Measurements from ENCODE around the gene MEFV. TPM values are rescaled to one million over a fixed set of nuclear protein-coding genes. Genes with fewer than 3 reads are reported as not detected.
A peak's percentile ranks its signal among the peaks of the same experiment; 100 is the strongest.

The MEFV gene
- total and polyA plus RNA-seq, 2 of the 13 experiments (the other 11 are each of a cell fraction or from before 2014, with no cell fraction given) = 0.22 TPM; not detected in 1

GRCh38 chr16:3295209-3295608, 38.8 kb upstream of the MEFV start:
- TF ChIP-seq AGO2 (optimal IDR thresholded peaks at IDR 0.05; ENCODE audit: low read depth, low read length) = peak; percentile 80
- TF ChIP-seq RBFOX2 (IDR thresholded peaks at IDR 0.05; ENCODE audit: low read depth, low read length) = peak; percentile 33; the same call in 1 of the 2 replicates
- no peak for TF ChIP-seq KLF6 (CRISPR knock-in tag; IDR thresholded peaks at IDR 0.05)
- H3K27me3 ChIP-seq (ENCODE audit: control insufficient read depth in 1 of 2, insufficient read depth in 2 of 2, low read length in 2 of 2) = no peaks in the 10 kb centered on the region
- no peaks in the 10 kb centered on the region for H4K20me1 ChIP-seq (ENCODE audit: insufficient read depth, low read length)
- FAIRE-seq (no peak), DNase-seq (ENCODE audit: low spot score) (no peak), ATAC-seq (peak; percentile 31; the same call in 2 of the 3 replicates)
- peaks cover 19% of the 10 kb centered on the region for H3K79me2 ChIP-seq (ENCODE audit: insufficient read depth, low read length)
- in situ Hi-C loops (cut with HindIII; ENCODE audit: extremely low pct_ligation_motif_present, low pct_unique_long_range_greater_than_20kb) = no loop called here
- no peak overlapping the region for H3K4me2 ChIP-seq (ENCODE audit: low read depth, low read length)
- intact Hi-C loops (cut with micrococcal nuclease; ENCODE audit: unreplicated experiment) = no loop called here
- no peak overlapping the region for H3K4me3 ChIP-seq (replicated peaks in 1 of 3; ENCODE audit: insufficient read depth in 1 of 3, low read depth in 2 of 3, low read length in 3 of 3)
- H2AFZ ChIP-seq (ENCODE audit: low read length) = no peak overlapping the region
- POLR2A ChIA-PET = no interaction called here
- peaks cover 12% of the 10 kb centered on the region for H3K4me1 ChIP-seq (ENCODE audit: insufficient read depth, low read length)
- no peaks in the 10 kb centered on the region for H3K9me3 ChIP-seq (ENCODE audit: low read length)
- no peak overlapping the region for H3K9ac ChIP-seq (ENCODE audit: insufficient read depth, low read depth, low read length)
- no TSS peak for BruUV-seq (replicated peaks)
- CTCF ChIA-PET (ENCODE audit: low intra/inter-chr PET ratio, low total read pairs) = no interaction called here
- H3K27ac ChIP-seq (ENCODE audit: extremely low read length, insufficient read depth, low read length) = no peak overlapping the region
- WGBS (ENCODE audit: low lambda C conversion rate) = 97% methylated on average over 45 of the region's 45 CpGs
- H3K36me3 ChIP-seq (replicated peaks in 1 of 2; ENCODE audit: control insufficient read depth in 1 of 2, insufficient read depth in 2 of 2, low read length in 2 of 2) = peaks cover 10 to 28% of the 10 kb centered on the region in 2 experiments

DNA sequence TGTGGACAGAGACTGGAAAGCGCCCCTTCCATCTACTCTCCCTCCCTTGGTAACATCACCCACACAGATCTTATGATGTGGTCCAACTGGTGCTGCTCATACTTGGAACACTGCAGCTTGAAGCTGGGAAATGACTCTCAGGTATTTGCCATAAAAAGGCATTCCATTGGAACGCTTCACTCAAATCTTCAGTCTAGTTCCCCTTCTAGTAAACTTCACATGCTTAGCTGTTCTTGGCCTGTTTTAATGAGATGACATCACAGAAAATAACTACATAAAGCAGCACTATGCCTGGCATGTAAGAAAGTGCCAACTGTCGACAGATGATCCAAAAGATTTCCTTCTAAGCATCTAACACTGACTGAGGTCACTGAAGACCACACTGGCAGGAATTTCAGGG, 36.2 kb upstream of the MEFV start:
- POLR2A ChIA-PET = interaction anchor here (1.6 kb wide), 1 partner anchor 10 kb away, joined by 6 read pairs; the partner anchor contains the start of gene ZNF263
- in situ Hi-C loops (cut with HindIII; ENCODE audit: extremely low pct_ligation_motif_present, low pct_unique_long_range_greater_than_20kb) (no loop called here), intact Hi-C loops (cut with micrococcal nuclease; ENCODE audit: unreplicated experiment) (no loop called here)
- Histone ChIP-seq H3K4me2 (ENCODE audit: low read depth, low read length) (no peak overlapping the region), H3K79me2 (ENCODE audit: insufficient read depth, low read length) (peaks cover 39% of the 10 kb centered on the region), H3K4me1 (ENCODE audit: insufficient read depth, low read length) (peaks cover 13% of the 10 kb centered on the region), H4K20me1 (ENCODE audit: insufficient read depth, low read length) (0 out of 2 replicates have a peak, but pooled peaks cover 2% of the 10 kb centered on the region), H3K36me3 (replicated peaks in 1 of 2; ENCODE audit: control insufficient read depth in 1 of 2, insufficient read depth in 2 of 2, low read length in 2 of 2) (peaks cover 18 to 46% of the 10 kb centered on the region in 2 experiments), H3K27me3 (ENCODE audit: control insufficient read depth in 1 of 2, insufficient read depth in 2 of 2, low read length in 2 of 2) (no peaks in the 10 kb centered on the region), H3K9me3 (ENCODE audit: low read length) (no peaks in the 10 kb centered on the region), H3K4me3 (replicated peaks in 1 of 3; ENCODE audit: insufficient read depth in 1 of 3, low read depth in 2 of 3, low read length in 3 of 3) (no peak overlapping the region), H3K9ac (ENCODE audit: insufficient read depth, low read depth, low read length) (no peak overlapping the region), H3K27ac (ENCODE audit: extremely low read length, insufficient read depth, low read length) (no peak overlapping the region), H2AFZ (ENCODE audit: low read length) (no peak overlapping the region)
- 97% methylated on average over 3 of the region's 3 CpGs for WGBS (ENCODE audit: low lambda C conversion rate)
- FAIRE-seq (peak; percentile 34), DNase-seq (ENCODE audit: low spot score) (no peak), ATAC-seq (no peak)
- BruUV-seq (replicated peaks) = no TSS peak
- CTCF ChIA-PET (ENCODE audit: low intra/inter-chr PET ratio, low total read pairs) = no interaction called here
- no peak for TF ChIP-seq DNMT3B (CRISPR knock-in tag; conservative IDR thresholded peaks at IDR 0.05)
- TF ChIP-seq ZSCAN20 (CRISPR knock-in tag; IDR thresholded peaks at IDR 0.05; ENCODE audit: borderline replicate concordance) = no peak
- no peak for TF ChIP-seq ZFP36 (IDR thresholded peaks at IDR 0.05; ENCODE audit: borderline replicate concordance, low read depth, low read length, partially characterized antibody)
- TF ChIP-seq ZNF543 (CRISPR knock-in tag; IDR thresholded peaks at IDR 0.05) = no peak
- TF ChIP-seq NR2F6 (IDR thresholded peaks at IDR 0.05) = no peak
- no peak for TF ChIP-seq NR2F6 (CRISPR knock-in tag; IDR thresholded peaks at IDR 0.05)
- TF ChIP-seq ZNF296 (CRISPR knock-in tag; conservative IDR thresholded peaks at IDR 0.05) = no peak
- TF ChIP-seq ZNF225 (CRISPR knock-in tag; IDR thresholded peaks at IDR 0.05) = no peak
- TF ChIP-seq ELF4 (CRISPR knock-in tag; IDR thresholded peaks at IDR 0.05; ENCODE audit: borderline replicate concordance) = no peak
- no peak for TF ChIP-seq ATAD3A (CRISPR knock-in tag; IDR thresholded peaks at IDR 0.05)
- no peak for TF ChIP-seq ZNF496 (CRISPR knock-in tag; IDR thresholded peaks at IDR 0.05; ENCODE audit: insufficient replicate concordance)
- no peak for TF ChIP-seq SYNCRIP (IDR thresholded peaks at IDR 0.05; ENCODE audit: insufficient read depth, low read depth, low read length)
